HPDE6-E6E7 (cell line): Measurements from ENCODE around the gene FHL1.
"Not testable (repeated sequence)": the region's sequence is repeated elsewhere in the genome, so short reads cannot be mapped to it uniquely, and the experiment has no call there.

Source experiments
- DNase-seq: peaks from one replicate; pipeline ENCODE4 v3.0.0; 2011; ENCODE audit warnings: missing footprints; ENCODE audit errors: extremely low spot score

The FHL1 gene

DNA sequence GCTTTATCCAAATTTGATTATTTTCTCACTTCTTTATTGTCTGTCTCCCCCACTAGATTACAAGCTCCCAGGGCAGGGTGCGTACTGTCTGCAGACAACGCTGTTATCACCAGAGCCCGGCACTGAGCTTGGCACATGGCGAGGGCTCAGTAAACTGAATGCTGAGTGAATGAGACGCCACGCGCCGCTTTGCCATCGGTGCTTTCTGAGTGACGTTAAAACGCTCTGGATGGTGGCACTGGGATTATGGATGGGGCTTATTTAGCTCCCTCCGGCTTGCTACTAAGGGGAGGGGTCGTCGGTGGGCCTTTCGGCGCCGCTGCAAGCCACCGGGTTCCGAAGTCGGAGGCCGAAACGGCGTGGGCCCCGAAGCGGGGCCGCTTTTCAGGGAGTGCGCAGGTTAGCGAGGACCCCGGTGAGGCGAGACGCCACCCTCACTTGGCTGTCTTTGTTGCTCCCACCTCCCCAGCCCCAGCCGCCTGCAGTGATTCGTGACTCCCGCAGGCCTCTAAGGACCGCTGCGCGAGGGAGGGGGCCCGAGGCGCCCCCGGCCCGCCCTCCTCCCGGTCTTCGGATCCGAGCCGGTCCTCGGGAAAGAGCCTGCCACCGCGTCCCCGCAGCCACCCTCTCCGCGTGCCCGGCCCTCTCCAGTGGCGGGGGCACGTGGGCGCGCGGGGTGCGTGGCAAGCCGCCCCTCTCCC lies 569 bp upstream of the FHL1 start:
- no peak for DNase-seq

DNA sequence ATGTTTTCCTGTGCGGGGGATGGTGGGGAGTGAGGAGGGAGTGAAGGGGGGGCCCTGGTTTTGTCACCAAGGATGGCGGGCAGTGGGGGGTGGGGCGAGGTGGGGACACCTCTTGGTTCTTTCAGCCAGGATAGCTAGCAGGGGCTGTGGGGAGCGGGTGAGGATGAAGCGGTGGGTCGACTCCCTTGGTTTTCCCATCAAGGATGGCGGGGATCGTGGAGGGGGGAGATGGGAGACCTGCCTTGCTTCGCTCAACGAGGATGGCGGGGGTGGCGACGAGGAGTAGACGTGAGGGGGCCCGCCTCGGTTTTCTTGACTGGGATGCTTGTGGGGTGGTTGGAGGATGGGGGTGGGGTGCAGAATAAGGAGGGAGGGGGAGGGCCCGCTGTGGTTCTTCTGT lies 643 bp downstream of the FHL1 start:
- DNase-seq, result no peak

DNA sequence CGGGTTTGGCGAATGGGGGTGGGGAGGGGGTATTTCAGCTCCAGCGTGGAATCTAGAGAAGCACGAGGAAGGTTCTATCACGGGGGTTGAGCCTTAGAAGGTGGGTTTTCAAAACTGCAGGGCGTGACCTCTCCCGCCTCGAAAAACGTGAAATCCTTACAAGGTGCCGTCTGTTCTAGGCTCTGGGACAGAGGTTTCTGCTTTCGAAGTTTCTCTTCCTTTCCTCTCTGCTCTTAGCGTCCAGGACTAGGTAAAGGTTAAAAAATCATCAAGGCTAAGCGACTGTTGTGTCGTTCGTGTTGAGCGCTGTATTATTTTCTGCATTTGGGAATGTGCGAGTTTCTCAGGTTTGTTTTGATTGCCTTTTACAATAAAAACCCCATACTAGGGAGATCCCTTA lies 1.1 kb downstream of the FHL1 start:
- DNase-seq, result no peak

DNA sequence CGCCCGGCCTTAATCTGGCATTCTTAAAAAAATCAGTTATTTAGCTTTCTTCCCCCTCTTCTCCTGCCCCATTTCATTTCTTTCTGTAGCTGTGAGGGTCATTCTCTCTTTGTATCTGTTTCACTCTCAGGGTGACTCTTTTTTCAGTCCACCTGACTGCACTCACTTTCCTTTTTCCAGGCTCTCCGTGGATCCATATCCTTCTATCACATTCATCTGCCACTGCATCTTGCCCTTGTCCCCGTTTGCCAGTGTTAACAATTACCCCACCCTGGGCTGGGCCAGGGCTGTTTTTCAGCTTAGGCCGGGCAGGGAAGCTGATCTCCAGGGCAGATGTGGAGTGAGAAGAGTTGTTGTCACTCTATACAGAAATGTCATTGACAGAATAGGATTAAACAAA lies 7.7 kb downstream of the FHL1 start:
- DNase-seq, result no peak

DNA sequence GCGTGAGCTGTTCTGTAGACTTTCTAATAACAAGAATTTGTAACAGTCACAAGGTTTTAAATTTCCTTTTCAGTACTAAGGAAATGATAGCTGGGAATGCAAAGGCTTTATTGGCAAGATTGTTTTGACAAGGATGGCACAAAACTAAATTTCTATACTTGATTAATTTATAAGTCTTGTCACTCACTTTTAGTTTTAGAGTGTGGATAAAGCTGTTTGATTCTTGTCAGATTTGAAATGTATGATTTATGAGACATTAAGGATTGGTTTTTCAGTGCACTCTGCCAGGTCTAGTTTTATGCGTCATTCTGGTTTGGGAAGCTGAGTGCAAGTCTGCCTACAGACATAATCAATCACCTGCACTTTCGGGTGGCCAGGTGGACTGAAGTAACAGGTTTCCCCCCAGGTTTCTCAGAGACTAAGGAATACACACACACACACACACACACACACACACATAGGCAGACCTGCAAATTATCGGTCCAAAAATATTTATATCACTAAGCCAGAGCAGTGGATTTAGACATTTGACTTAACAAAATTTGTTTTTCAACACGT lies 9.3 kb downstream of the FHL1 start:
- DNase-seq, result no peak

DNA sequence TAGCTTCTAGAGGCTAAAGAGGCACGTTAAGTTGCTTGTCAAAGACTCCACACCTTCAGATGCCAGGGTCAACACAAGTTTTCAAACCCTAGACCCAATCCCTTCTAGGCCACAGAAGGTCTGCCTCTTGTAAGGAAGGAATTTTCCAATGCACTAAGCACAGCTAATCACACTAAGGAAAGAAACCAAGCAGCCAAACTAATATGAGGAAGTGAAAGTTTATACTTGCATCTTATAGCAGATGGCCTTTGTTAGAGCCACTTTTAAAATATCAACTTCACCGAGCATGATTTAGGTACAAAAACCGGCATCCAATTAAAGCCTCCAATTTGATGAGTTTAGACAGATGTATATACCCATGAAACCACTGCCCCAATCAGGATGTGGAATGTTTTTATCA lies 9.9 kb downstream of the FHL1 start:
- no peak for DNase-seq

DNA sequence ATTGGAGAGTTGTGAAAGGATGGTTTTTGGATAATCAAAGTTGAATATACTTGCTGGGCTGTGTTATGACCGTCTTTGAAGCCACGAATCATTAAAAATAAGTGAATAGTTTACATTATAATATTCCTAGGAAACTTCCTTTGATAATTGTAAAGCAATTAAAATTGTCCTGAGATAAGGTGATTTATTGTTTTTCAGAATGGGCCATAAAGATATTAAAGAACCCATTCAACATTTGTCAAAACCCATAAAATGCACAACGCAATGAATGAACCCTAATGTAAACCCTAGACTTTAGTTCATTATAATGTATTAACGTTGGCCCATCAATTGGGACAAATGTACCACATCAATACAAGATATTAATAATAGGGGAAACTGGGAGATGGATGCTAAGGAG lies 11.4 kb downstream of the FHL1 start:
- no peak for DNase-seq

DNA sequence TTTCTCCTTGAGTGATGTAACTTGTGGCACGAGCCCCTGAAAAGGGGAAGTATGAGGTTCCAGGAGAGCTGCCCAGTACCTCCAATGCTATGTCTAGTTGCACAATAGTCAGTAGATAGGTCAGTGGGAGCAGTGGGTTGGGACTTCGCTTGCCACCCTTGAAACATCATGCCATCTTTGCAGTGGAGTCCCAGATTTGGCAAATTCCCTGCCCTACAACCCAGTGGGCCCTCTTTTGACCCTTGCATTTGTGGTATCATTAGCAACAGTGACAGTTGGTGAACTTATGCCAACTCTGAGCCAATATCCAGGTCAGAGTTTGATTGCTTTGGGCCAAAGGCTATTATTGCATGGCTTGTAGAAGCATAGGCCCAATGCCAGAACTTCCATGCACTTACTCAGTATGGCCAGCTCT lies 12.3 kb downstream of the FHL1 start:
- DNase-seq, result no peak

GRCh38 chrX:136162827-136163570 lies 15.7 kb downstream of the FHL1 start:
- DNase-seq, result no peak

- DNase-seq, result no peak
These were observed 16.4 kb downstream of the FHL1 start for GRCh38 chrX:136163689-136164088.

DNA sequence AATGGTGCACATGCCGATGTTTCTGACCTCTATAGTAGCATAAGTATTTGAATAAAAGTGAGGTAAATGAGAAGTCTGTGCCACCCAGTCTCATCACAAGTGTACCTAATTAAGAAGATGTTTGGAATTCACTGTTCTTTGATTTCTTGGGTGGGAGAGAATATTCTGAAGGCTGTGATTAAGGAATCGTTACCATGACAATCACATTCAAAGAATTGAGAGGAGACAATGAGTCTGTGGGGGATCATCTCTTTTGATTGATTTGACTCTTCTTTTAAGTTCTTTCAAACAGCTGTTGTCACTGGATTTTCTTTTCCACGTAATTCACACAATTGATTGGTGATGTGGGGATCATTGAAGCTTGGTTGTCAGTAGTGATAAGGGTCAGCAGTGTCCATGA lies 18.1 kb downstream of the FHL1 start:
- no peak for DNase-seq

GRCh38 chrX:136166221-136166855 lies 19.0 kb downstream of the FHL1 start:
- DNase-seq, result no peak

- not testable (repeated sequence) for DNase-seq
These were observed 20.7 kb downstream of the FHL1 start for GRCh38 chrX:136167989-136168388.

GRCh38 chrX:136168929-136169735 lies 21.8 kb downstream of the FHL1 start:
- DNase-seq, result no peak

DNA sequence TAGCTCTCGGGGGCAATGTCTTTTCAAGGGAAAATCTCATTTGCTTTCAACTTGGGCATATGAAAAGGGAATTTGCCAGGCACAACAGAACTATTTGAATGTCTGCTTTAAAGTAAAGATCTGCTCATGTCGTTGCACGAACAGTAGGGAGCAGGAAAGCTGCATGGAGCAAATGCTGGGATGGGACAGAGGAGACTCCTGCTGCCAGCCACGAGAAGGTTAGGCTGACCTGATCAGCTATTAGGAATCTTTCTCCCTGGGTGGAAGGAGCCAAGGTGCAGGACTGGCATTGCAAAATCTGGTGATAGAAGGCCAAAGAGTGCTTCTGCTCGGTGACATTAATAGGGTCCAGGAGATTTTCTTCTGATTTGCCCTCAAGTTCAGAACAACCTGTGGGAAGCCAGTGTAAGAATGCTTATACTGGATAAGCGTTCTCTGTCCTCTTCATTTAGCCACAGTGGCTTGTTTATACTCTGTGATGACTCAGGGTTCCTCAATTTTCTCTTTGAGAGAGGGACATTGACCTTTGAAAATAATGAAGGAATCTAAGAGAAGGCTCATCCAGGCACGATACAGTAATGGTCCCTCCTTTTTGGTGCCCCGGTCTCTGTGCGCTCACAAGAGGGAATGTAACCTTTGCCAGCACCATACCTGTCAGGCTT lies 22.9 kb downstream of the FHL1 start:
- DNase-seq, result no peak

GRCh38 chrX:136171420-136171819 lies 24.1 kb downstream of the FHL1 start:
- no peak for DNase-seq

DNA sequence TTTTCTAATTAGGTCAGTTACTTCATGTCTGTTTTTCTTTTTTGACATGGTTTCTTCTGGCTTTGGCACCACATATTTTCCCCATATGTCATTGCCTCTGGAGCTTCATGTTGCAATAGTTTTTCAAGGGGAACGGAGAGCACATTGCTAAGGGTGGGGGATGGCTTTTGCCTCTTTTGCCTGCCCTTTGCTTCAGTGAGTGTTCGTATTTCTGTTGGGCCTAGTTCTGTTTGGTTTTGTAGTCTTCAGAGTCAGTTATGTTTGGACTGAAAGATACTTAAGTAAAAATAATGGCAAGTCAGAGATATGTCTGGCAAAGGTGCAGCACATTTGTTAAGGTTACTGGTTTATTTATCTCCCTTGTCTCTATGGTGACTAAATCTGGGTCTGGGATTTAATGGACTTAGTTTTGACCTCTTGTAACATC lies 29.1 kb downstream of the FHL1 start:
- no peak for DNase-seq

GRCh38 chrX:136179133-136179532 lies 31.8 kb downstream of the FHL1 start:
- DNase-seq, result no peak

DNA sequence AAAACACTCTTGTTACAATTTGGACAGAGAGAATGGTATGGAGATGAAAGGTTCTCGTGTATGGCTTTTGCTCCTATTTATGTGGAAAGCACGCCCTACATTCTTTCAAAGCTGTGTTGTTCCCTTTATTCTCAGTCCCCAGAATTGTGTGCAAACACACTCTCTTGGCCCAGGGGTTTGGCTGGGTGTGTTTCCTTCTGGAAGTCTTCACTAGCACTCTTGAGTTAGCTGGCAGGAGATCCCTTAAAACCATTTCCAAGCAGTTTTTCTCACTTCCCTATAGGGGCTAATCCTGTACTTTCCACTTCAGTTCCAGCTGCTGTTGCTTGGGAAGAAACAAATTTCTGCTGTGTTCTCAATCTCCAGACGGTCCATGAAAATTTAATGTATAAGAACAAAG lies 35.1 kb downstream of the FHL1 start:
- no peak for DNase-seq

GRCh38 chrX:136183172-136183571 lies 35.8 kb downstream of the FHL1 start:
- no peak for DNase-seq

GRCh38 chrX:136183917-136184316 lies 36.6 kb downstream of the FHL1 start:
- DNase-seq, result no peak
